Measurements from ENCODE around the gene CRY2.
"Not testable (repeated sequence)": the region's sequence is repeated elsewhere in the genome, so short reads cannot be mapped to it uniquely, and the experiment has no call there.

Gene CRY2

GRCh38 chr11:45839204-45839603 lies 8.1 kb upstream of the CRY2 start:
- Histone ChIP-seq H3K9me3 (no peaks in the 10 kb centered on the region), H3K36me3 (no peaks in the 10 kb centered on the region), H3K4me1 (ENCODE audit: control insufficient read depth in 1 of 2, insufficient read depth in 1 of 2, low read depth in 1 of 2, low read length in 1 of 2) (peaks cover 4 to 7% of the 10 kb centered on the region in 2 experiments), H3K27me3 (peaks cover 51% of the 10 kb centered on the region), H3K4me3 (ENCODE audit: low read depth in 1 of 2, low read length in 1 of 2) (no peak overlapping the region), H3K27ac (no peak overlapping the region)
- TF ChIP-seq CTCF (IDR thresholded peaks at IDR 0.05): no peak

DNA sequence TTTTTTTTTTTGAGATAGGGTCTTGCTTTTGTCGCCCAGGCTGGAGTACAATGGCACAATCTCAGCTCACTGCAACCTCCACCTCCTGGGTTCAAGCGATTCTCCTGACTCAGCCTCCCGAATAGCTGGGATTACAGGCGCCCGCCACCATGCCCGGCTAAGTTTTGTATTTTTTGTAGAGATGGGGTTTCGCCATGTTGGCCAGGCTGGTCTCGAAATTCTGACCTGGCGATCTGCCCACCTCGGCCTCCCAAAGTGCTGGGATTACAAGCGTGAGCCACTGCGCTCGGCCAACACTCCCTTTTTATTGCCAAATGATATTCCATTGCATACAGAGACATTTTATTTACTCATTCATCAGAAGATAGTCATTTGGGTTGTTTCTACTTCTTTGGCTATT lies 7.0 kb upstream of the CRY2 start:
- H3K36me3 ChIP-seq; H3K9me3 ChIP-seq; H3K4me1 ChIP-seq (ENCODE audit: control insufficient read depth in 1 of 2, insufficient read depth in 1 of 2, low read depth in 1 of 2, low read length in 1 of 2); H3K4me3 ChIP-seq (ENCODE audit: low read depth in 1 of 2, low read length in 1 of 2); H3K27ac ChIP-seq: not testable (repeated sequence)
- H3K27me3 ChIP-seq: peaks cover 46% of the 10 kb centered on the region

- TF ChIP-seq CTCF (IDR thresholded peaks at IDR 0.05): peak; percentile 95
- H3K4me3 ChIP-seq (ENCODE audit: low read depth in 1 of 2, low read length in 1 of 2): peak overlapping the region; percentile 5 to 21
- no peak overlapping the region for H3K27ac ChIP-seq
- H3K4me1 ChIP-seq (ENCODE audit: control insufficient read depth in 1 of 2, insufficient read depth in 1 of 2, low read depth in 1 of 2, low read length in 1 of 2): peaks cover 20 to 24% of the 10 kb centered on the region in 2 experiments
- no peaks in the 10 kb centered on the region for H3K36me3 ChIP-seq
- no peaks in the 10 kb centered on the region for H3K9me3 ChIP-seq
- peaks cover 39% of the 10 kb centered on the region for H3K27me3 ChIP-seq
Observed at GRCh38 chr11:45843158-45843924, 3.9 kb upstream of the CRY2 start.

DNA sequence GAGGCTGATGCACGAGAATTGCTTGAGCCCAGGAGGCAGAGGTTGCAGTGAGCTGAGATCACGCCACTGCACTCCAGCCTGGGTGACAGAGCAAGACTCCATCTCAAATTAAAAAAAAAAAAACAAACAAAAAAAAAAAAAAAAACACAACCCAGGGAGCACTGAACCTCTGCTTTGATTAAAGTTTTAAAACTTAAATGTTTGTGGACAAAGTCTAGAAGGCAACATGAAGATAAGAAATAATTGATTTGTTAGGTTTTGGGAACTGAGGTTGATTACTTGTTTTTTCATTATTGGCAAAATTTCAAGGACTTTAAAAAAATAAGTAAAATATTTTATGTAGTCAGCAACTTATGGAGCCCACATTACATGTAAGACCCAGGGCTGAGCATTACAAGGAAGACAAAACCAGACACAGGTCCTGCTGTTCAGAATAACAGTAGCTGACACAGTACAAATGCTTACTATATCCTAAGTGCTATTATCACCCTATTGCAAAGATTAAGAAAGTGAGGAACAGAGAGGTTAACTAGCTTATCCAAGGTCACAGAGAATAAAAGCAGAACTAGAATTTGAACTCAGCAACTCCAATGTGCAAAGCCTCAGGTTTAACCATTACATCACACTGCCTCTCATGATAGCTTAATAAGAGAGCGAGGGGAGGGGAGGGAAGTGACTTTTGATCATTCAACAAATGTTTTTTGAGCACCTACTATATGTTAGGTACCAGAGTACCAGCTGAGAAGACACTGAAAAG lies 2.3 kb upstream of the CRY2 start:
- Histone ChIP-seq H3K4me3 (ENCODE audit: low read depth in 1 of 2, low read length in 1 of 2) (no peak overlapping the region), H3K36me3 (no peaks in the 10 kb centered on the region), H3K27me3 (peaks cover 39% of the 10 kb centered on the region), H3K9me3 (no peaks in the 10 kb centered on the region), H3K27ac (no peak overlapping the region), H3K4me1 (ENCODE audit: control insufficient read depth in 1 of 2, insufficient read depth in 1 of 2, low read depth in 1 of 2, low read length in 1 of 2) (peaks cover 23 to 29% of the 10 kb centered on the region in 2 experiments)
- no peak for TF ChIP-seq CTCF (IDR thresholded peaks at IDR 0.05)

DNA sequence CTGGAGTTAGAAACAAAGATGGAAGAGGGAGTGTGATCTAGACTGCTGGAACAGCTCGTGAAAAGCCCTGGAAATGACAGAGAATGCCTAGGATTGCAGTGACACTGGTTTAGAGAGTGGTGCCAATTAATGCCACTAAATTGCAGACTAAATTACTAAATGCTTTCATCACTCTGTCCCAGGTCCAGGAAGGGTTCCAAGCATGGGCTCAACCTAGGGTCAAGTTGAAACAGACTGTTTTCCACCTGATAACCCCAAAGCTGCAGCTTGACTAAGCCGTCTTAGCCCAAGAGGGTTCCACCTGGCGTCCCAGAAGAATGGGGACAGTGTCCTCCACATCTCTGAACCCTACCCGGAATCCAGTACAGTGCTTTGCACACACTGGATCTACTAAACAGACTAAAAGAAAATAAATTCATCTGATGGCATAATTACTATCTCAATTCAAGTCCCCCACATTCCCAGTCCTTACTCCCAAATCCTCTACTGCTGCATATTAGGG lies 1.1 kb upstream of the CRY2 start:
- TF ChIP-seq CTCF (IDR thresholded peaks at IDR 0.05): no peak
- Histone ChIP-seq H3K4me3 (ENCODE audit: low read depth in 1 of 2, low read length in 1 of 2) (peak overlapping the region in 1 of 2 experiments; percentile 84), H3K27ac (peak overlapping the region; percentile 76), H3K36me3 (no peaks in the 10 kb centered on the region), H3K9me3 (no peaks in the 10 kb centered on the region), H3K27me3 (peaks cover 34% of the 10 kb centered on the region), H3K4me1 (ENCODE audit: control insufficient read depth in 1 of 2, insufficient read depth in 1 of 2, low read depth in 1 of 2, low read length in 1 of 2) (peaks cover 28 to 41% of the 10 kb centered on the region in 2 experiments)

DNA sequence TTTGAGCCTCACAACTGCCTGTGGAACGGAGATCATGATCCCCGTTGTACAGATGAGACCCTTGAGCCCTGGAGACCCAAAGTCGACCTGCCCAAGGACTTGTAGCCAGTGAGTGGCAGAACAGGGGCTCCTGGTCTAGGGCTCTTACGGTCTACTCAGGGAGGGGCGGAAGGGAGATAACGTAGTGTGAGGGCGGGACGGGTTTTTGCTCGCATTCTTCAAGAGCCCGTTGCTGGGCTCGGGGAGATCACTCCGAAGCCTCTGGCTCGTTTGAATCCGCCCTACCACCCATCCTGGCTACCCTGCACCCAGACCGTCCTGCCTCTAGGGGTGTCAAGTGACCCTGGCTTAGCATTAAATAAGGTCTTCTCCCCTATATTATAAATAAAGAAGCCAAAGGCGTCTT lies 639 bp downstream of the CRY2 start:
- Histone ChIP-seq H3K4me3 (ENCODE audit: low read depth in 1 of 2, low read length in 1 of 2) (peak overlapping the region; percentile 84), H3K27me3 (peaks cover 22% of the 10 kb centered on the region), H3K9me3 (no peaks in the 10 kb centered on the region), H3K36me3 (no peaks in the 10 kb centered on the region), H3K4me1 (ENCODE audit: control insufficient read depth in 1 of 2, insufficient read depth in 1 of 2, low read depth in 1 of 2, low read length in 1 of 2) (peaks cover 28 to 40% of the 10 kb centered on the region in 2 experiments), H3K27ac (peak overlapping the region; percentile 76)
- TF ChIP-seq CTCF (IDR thresholded peaks at IDR 0.05): no peak

Data from neutrophil (primary cell).